SH-SY5Y (cell line): ENCODE data around the gene EEA1.

Source experiments
- GATA2 ChIP-seq: IDR thresholded peaks from 2 replicates; pipeline ENCODE4 v1.6.1; 2011; ENCODE audit warnings: mild to moderate bottlenecking, low read depth, low read length
- GATA3 ChIP-seq: IDR thresholded peaks from 2 replicates; pipeline ENCODE4 v1.6.1; 2011; ENCODE audit warnings: low read depth, mild to moderate bottlenecking, low read length, moderate library complexity

DNA sequence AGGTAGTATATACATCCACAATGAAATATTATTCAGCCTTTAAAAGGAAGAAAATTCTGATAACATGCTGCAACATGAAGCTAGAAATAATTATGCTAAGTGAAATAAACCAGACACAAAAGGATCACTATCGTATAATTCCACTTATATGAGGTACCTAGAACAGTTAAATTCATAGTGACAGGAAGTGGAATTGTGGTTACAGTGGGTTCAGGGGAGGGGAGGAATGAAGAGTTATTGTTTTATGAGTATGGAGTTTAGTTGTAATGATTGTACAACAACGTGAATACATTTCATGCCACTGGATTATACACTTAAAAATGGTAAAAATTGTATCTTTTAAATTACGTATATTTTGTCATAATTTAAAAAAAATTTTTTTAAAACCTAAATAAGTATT is 21.0 kb downstream of the EEA1 start:
- TF ChIP-seq GATA2 = no peak
- TF ChIP-seq GATA3 = no peak
